ENCODE results near the gene RSU1.

RSU1 gene

DNA sequence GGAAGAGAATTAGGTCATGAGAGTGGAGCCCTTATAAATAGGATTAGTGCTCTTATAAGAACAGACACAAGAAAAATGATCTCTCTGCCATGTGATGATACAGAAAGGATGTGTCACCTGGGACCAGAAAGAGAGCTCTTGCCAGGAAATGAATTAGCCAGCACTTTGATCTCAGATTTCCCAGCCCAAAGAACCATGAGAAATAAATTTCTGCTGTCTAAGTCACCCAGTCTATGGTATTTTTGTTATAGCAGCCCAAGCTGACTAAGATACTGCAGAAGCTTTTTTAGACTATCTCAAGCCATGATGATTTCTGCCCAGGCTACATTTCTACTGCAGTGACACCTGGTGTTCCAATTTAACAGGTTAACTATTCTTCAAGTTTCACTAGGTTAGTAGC lies 84.8 kb downstream of the RSU1 start:
- DNase-seq, result no peak

DNA sequence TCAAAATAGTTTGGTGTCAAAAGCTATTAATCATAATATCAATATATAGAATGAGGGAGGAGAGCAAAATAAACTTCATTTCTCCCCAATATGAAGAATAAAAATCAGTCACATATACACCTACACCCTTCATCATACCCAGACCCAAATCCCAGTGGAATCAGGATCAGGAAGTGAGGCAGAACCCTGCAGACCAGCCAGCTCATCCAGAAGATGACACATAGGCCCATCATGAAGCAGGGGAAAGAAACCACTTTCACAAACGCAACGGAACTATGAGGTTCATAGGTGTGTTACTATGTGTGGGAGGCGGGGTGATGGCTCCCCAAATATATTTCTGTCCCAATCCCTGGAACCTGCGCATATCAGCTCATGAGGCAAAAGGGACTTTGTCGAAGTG lies 89.0 kb downstream of the RSU1 start:
- no peak for DNase-seq

DNA sequence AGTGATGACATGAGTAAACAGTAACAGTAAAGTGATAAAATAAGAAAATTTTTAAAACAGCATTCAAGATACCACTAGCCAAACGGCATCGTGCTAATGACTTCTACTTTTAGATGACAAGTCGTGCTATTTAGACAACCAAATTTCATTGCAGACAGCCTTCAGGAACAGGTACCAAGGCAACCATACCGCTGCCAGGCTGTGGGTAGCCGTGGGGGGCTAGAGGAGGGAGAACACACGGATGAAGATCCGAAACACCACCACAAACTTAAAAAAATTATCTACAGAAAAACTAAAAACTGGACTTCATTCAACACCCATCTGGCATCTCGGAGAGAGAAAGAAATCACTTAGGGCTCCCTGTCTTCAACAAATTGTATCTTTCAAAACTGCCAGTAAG lies 89.6 kb downstream of the RSU1 start:
- no peak for DNase-seq

DNA sequence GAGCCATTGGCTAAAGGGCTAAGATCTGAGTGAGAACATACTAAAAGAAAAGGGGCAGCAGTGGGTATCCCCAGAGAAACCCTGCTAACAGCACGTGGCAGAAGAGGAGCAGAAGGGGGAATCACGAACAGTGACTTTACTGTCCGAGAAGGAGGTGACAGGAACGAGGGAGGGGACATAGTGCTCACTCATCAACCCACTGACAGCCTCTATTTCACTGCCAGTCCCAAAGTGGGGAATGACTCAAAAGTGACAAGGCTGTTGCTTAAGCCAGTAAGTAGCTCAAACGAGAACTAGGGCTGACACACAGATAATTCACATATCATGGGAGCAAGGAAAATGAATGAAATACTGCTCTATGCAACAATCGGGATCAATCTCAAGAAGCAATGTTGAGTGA lies 92.7 kb downstream of the RSU1 start:
- DNase-seq, result no peak

DNA sequence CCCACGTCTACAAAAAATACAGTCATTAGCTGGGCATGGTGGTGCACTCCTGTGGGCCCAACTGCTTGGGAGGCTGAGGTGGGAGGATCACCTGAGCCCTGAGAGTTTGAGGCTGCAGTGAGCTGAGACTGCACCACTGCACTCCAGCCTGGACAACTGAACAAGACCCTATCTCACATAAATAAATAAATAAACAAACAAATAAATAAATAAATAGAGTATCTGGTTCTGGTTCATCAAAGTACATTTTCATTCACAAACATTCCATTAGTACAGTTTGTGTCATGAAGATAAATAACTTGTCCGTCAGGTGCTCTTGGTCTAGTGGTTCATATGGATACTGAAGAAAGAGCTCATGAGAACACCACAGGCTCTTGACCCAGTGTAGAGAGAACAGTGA lies 96.4 kb downstream of the RSU1 start:
- DNase-seq, result no peak

DNA sequence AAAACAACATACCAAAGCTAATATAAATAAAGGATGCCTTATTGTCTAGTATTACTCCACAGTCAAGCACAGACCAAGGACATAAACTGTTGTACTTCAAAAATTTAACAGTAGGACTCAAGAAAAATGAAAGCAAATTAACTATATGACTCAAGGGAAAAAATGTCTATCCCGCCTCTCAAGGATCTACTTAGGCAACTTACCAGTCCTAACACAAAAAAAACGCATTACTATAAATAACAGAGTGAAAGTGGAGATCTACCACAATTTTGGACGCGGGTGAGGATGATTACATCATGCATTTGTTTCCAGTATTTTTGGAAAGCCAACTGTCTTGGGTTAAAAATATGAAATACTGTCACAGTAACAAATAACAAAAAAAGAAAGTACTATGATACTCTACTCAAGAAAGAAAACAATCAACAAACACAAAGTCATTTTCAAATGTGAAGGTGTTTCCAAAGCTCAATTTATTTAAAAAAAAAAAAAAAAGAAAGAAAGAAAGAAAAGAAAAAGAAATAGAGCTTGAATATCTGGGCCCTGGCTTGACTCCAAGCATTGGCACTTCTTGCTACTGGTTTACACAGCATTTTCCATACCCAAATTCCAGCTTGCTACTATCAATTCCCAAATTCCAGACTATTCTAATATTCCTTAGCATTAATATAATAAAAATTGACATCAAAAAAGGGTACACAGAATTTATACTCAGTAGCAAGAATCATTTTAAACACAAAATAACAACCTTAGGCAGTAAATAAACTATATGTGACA lies 99.4 kb downstream of the RSU1 start:
- DNase-seq, result no peak

DNA sequence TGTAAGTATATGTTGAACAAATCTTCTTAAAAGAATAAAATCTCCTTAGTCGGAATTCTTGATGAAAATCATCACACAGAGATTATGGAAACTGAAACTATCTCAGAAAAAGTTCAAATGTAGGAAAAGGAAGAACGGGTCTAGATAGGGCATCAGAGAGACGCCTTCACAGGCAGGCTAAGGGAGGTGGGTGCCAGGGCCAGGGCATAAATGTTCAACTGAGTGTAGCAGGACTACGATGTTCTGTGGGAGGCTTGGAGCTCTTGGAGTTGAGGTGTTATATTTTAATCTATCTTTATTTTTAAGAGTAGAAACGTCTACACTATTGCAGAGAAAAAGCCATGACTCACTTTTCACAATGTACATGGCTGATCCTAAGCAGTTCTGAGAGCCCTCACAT lies 101.2 kb downstream of the RSU1 start:
- DNase-seq, result no peak

DNA sequence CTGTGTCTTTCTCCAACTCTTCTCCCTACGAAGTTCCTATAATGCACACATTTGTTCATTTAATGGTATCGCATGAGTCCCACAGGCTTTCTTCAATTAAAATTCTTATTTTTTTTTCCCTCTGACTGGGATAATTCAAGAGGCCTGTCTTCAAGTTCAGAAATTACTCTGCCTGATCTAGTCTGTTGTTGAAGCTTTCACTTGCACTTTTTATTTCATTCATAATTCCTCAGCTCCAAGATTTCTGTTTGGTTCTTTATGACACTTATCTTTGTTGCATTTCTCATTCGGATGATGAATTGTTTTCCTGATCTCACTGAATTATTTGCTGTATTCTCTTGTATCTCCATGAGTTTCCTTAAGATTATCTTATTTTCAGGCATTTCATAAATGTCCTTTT lies 103.9 kb downstream of the RSU1 start:
- no peak for DNase-seq

DNA sequence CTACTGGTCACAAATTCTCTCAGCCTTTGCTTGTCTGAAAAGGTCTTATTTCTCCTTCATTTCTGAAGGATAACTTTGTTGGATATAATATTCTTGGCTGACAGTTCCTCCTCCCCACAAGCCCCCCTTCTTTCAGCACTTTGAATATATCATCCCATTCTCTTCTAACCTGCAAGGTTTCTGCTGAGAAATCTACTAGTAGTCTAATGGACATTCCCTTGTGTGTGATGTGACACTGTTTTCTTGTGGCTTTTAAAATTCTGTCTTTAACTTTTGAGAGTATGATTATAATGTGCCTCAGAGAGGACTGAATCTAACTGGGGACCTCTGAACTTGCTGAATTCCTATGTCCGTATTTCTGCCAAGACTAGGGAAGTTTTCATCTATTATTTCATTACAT lies 104.3 kb downstream of the RSU1 start:
- DNase-seq, result no peak

DNA sequence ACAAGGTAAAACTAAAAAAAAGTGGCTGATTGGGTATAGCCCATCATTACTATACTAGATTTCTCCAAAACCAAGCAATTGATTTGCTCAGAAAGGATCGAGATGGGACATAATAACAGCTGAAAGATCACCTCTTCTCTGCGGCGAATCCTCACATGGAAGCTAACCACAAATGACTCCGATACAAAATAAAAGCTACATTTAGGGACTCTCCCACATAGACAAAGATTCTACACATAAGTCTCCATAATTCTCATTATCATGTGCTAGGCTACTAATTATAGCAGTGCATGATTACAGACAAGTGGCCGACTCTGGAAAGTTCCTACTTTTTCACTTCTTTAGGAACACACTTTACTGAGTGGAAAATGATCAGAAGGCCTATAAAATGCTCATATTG lies 116.9 kb downstream of the RSU1 start:
- DNase-seq, result no peak

DNA sequence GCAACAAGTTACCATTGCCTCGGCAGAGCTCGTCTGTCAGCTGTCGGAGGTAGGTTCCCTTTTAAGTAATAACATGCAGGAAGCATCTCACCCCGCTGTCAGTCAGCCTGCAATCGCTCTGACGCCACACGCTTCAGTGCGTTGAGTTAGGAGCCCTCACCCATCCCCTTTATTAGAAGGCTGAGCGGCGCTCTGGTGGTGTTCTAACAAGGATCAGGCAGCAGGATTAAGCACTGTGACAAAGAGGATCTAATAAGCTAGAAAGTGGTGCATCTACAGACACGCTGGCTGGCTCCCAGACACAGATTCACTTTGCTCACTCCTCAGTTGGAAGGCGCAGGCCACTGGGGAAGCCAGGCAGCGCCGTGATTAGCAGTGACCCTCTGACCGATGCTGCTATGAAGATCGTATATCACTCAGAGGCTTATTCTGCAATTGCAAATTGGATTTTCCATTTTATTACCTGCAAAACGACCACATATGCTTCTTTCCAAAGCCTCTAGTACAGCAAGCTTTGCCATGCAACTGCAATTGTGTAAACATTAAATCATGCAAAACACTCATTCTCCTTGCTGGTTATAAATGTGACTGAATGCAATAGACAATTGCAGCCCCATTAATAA lies 117.7 kb downstream of the RSU1 start:
- DNase-seq, result no peak

DNA sequence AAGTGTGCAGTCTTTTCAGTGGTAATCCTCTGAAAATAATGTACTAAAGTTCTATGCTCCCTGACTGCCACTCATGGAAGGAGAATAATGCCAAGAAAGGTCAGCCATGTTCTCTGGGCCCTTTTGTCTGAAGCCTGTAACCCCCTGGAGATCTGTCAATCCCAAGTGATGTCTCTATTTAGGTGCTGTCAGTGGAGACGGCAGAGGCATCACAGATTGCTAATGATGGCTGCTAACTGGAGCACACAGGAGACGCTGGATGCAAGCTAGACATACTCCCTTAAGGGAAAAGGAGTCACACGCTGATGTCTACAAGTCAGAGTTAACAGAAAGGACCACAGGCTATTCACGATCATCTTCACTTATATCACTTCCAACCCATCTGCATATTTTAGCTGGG lies 118.8 kb downstream of the RSU1 start:
- no peak for DNase-seq

DNA sequence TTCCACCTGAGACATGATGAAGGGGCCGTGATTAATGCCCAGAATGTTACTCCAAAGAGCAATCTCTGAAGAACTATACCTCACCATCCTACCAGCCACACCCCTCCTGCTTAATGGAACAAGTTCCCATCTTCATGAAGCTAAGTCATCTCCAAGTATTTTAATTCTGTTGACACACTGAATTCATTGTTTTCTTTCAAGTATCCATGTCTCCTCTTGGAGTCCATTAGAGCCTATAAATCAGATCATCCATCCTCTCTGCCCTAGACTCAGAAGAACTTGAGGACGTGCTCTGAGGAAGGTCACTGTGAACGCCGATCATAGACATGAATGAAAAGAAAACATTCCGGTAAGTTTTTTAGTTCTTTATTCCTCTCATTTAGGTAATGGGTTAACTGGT lies 126.8 kb downstream of the RSU1 start:
- no peak for DNase-seq

DNA sequence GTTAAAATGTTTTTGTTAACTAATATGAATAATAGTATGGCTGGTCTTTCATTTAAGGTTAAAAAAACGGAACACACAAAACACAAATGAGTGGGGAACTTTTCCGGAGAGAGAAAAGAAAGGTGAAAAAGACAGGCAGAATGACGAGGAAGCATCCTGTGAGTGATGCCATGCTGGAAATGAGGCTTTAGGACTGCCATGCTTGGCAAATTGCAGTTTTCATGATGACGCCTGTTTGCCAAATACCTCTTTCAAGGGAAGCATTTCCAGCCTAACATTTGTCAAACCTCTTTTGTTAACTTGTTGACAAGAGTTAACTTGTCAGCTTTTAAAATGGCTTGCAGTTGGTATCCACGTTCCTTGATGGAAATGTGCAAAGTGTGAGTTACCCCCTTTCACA lies 127.5 kb downstream of the RSU1 start:
- no peak for DNase-seq

DNA sequence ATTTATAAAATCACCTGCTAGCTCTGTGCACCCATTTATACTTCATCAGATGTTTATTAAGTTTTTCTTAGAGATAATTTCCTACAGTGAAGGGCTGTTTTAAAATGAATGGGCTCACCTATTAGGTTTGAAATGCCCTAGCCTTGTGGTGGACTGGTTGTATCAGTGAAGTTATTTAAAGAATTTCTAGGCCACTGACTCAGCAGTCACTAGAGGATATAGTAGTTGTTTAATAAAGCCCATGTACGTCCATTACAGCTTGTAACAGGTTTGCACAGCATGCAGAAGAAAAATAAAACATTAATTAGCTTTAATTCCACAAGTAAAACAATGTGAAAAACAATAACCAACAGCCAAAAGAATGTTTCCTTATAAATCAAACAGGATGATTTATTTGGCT lies 128.0 kb downstream of the RSU1 start:
- no peak for DNase-seq

DNA sequence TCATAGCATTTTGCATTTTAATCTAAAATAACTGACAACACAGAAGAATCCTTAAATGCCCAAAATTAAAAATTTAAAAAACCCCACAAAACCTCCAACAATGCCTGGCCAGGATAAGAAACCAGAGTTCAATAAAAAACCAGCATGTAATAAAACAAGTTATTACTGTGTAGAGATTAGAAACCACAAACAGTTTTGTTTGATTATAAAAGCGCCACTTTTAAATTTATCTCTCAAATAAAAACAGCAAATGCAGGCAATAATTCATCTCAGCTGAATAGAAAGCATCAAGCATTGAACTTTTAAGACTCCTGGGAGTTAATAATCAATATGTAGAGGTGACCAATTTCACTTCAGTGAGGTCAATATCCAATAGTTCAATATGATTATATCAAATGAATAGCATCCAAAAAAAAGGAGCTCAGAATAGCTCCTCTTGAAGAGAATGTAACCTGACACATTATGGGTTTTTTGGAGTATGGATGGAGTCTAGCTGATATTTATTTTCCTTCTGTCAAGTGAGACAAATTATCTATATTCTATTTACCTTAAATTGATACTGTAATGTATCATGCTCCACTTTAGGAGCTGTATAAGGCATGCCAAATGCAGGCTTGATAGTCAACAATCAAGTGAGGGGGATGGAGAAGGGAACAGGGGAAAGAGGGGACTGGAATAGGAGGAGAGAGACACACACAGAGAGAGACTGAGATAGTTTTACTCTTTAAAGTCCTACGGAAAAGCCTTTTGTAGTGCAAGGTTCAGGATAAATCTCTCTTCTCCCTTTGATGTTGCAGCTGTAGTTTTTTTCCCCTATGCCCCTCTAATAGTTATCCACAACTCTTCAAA lies 130.9 kb downstream of the RSU1 start:
- DNase-seq, result no peak

DNA sequence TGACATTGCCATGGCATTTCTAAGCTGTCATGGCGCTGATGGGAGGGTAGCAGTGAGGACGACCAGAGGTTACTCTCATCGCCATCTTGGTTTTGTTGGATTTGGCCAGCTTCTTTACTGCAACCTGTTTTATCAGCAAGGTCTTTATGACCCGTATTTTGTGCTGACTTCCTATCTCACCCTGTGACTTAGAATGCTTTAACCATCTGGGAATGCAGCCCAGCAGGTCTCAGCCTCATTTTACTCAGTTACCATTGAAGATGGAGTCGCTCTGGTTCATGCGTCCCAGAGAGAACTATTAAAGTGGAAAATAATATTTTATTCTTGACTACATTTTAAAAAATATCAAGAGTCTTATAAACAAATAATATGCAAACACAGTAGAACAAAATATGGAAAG lies 131.7 kb downstream of the RSU1 start:
- DNase-seq, result no peak

DNA sequence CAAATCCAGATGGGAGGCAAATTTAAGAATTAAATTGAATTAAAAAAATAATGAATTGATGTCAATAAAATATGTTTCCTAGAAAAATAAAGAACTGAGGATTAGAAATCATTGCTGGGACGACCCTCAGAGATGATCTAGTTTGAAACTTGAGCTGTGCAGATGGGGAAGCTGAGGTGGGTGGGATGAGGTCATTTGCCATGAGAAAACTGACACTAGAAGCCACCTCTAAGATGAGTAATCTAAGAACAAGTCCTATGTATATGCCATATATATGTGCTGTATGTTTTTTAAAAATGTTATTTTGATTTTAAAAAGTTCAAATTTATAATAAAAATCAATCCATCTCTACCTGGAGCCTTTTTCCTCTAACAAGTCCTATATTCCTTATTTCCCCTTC lies 135.7 kb downstream of the RSU1 start:
- no peak for DNase-seq

DNA sequence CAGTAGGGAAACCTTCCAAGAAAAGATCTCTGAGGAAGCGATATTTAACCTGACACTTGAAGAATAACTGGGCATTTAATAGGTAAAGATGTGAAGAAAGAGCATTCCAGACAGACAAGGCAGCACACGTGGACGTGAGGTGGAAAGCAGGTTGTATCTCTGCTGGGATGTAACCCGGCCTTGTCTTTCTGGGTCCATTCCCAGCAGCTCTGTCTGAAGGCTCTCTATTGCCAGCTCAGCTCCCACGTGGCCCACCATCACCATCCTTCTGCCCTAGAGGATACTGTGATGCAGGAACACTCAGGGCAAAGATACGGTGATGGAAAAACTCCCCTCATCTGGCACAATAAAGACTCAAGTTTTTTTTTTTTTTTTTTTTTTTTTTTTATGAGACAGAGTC lies 137.7 kb downstream of the RSU1 start:
- DNase-seq, result no peak

DNA sequence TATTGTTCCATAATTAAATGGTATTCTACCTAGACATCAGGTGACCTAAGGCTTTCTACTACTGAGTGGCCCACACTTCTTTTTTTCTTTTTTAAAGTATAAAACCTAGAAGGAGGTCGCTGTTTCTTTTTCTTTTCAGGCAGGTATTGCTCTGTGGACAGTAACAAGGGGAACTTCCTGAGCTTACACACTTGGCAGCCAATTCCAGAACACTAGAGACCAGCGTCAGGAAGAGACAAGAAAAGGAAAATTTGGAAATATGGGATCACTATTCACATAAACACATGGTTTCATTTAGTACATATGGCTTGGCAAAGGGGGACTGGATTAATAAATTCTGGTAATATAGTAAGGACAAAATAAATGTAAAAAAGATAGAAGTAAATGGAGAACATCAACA lies 141.9 kb downstream of the RSU1 start:
- DNase-seq, result no peak

DNA sequence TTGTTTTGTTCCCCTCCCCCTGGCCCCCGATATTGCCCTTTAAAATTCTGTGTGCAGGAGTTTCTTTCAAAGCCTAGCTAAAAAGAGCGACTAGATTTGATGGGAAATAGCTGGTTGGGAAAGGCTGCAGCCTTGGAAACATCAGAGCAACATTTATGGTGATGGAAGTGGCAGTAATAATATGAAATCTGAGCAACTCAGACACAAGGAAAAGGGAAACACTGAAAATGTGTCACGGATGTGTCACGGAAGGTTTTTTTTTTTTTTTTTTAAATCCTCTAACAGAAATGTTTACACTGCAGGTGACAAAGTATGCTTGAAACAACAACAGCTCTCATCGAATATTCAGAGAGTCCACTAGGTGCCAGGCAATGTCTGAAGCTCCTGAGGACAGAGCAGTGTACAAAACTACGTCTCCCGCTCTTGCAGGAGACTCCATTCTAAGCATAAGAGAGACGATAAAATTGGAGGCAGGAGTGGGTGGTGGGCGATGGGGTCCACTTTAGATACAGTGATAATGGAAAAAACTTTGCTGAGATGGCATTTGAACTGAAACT lies 143.0 kb downstream of the RSU1 start:
- DNase-seq, result no peak

DNA sequence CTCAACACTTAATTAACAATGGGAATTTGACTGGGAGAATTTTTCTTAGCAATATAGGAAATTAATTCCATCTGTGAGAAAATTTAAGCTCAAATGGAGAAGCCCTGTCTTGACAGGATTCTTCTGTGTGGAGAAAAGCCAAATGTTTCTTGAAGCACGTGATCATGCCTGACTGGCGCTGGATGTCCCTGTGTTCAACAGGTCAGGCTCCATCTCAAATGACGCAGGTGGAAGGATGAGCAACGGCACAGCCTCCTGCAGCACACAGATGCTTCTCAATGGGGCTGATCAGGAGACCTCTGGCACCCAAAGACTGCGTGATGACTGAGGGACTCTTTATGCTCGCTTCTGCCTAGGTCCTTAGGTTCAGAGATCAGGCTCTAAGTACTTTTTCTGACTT lies 143.8 kb downstream of the RSU1 start:
- no peak for DNase-seq

DNA sequence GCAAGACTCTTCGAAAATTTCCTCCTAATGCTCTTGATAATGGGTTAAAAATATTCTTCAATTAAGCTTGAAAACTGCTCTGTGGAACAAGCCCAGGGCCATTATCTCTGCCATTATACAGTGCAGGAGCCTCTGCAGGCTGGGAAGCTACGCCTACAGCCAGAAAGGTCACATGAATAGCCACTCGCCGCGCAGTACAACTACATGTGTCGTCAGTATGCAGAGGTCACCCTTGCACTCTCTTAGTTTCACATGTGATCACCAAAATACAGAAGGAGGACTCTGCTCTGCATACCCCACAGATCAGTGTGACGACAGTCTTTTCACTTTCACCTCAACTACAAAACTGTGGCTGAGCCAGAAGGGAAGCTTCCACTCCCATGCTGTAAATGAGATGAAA lies 153.8 kb downstream of the RSU1 start:
- DNase-seq, result no peak

DNA sequence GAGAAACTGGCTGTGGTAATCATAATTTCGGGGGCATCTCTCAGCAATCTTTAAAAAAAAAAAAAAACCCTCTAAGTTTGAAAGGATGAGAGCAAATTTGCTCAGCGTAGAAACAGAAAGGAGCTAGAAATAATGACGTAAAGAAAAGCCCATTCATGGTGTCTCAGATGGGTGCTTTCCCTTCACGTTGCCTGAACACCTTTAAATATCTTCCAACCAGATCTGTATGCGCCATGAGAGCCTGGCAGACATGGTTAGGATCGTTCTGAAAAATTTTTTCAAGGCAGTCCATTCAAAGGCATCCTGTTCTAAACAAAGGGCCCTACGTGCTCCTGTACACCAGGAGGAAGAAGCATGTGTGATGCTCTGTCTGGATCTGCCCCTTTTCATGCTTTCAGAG lies 154.3 kb downstream of the RSU1 start:
- no peak for DNase-seq
